Epithelial cell of proximal tubule (primary cell): ENCODE measurements around the gene ARF1. TPM values are rescaled to one million over a fixed set of nuclear protein-coding genes. Genes with fewer than 3 reads are reported as not detected.

Experiments
- DNase-seq: peaks from one replicate; pipeline ENCODE4 v3.0.0-alpha.2; 2011; ENCODE audit warnings: low read depth
- H3K4me3 ChIP-seq: 2 replicates; pipeline ENCODE4 v1.5.1; 2011; ENCODE audit warnings: low read depth, mild to moderate bottlenecking, low read length
- total RNA-seq: library from RNA; depleted of rRNA; stranded (reverse); fragments of >200 nt; gene quantifications from 2 replicates; pipeline ENCODE4 v1.2.3, GENCODE V29; 2015
- TF ChIP-seq, protein P1 (sequence below): conservative IDR thresholded peaks from 2 replicates; pipeline ENCODE4 v1.5.1; 2012; ENCODE audit warnings: low read depth, mild to moderate bottlenecking, low read length

ARF1 gene
- total RNA-seq, 1 donor from 2014 or later: 303 TPM

DNA sequence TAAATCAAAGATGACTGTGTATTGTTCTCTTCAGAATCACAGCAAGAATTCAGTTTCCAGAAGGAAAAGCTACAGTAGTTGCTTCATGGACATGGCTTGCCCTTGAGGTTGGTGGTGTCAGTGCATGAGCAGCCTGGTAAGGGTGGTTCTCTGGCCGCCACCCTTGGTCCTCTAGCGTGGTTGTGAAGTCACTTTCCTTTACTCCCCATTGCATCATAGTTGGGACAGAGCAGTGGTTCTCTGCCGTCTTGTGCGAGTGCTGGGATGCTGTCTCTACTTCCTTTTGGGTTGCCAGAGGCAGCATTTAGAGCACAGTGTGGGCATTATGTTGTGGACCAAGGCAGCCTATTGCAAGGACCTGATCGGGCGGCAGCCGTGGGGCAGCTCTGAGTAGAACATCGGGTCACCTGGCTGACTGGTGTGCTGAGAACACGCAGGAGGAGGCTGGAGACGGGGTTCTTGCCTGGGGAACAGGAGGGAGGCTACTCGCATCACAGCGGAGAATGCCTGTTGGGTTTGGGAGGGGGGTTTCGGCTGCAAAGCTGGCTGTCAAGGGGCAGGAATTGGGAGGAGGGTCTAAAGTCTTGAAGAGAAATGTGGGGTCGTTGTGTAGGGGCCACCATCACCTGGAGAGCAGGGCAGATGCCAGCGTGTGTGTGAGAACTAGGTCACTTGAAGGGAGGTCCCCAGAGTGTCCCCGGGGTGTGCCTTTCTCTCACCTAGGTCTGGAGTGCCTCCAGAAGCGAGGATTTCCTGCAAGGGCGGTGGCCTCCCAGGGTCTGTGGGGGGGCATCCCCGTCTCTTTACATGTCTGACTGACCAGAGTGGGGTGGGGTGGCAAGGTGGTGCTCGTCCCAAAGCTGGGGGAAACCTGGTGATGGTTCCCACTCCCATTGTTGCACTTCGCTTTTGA lies 6.3 kb downstream of the ARF1 start:
- TF ChIP-seq, protein P1, sequence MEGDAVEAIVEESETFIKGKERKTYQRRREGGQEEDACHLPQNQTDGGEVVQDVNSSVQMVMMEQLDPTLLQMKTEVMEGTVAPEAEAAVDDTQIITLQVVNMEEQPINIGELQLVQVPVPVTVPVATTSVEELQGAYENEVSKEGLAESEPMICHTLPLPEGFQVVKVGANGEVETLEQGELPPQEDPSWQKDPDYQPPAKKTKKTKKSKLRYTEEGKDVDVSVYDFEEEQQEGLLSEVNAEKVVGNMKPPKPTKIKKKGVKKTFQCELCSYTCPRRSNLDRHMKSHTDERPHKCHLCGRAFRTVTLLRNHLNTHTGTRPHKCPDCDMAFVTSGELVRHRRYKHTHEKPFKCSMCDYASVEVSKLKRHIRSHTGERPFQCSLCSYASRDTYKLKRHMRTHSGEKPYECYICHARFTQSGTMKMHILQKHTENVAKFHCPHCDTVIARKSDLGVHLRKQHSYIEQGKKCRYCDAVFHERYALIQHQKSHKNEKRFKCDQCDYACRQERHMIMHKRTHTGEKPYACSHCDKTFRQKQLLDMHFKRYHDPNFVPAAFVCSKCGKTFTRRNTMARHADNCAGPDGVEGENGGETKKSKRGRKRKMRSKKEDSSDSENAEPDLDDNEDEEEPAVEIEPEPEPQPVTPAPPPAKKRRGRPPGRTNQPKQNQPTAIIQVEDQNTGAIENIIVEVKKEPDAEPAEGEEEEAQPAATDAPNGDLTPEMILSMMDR: no peak
- H3K4me3 ChIP-seq: no peak overlapping the region
- DNase-seq: no peak

DNA sequence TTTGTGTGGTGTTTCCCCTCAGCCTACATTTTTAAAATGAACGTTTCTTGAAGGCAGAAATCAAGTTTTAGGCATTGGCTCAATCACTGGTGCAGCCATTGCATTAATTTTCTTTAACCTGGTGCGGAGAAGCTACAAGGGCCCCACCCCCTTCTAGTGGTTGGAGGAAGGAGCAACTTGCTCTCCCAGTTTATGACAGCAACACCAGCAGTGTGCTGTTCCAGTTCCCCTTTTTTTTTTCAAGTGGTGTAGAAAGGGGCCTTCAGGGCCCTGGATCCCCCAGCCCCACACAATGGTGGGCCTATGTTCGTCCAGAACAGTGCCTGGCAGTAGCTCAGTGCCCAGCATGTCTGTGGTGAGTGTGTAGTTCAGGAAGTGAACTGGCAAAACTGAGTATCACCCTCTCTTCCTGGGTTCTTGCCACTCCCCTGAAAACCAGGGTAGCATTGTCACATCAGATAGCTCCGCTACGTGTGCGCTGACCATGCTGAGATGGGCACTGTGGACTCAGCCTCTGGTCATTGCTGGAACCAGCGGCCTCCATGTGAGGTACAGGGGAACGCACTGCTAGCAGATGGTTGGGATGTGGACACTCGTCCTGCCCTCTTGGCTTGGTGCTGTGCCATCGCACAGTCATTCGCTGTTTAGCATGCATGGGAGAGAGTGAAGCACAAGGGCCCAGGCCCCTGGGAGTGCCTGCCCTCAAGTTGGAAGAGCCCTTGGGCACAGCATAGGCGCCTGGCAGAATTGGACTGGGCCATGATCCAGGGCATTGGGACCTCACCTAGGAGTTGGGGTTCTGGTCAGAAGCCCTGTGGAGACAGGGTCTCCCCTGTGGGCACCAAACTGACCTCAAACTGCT lies 7.2 kb downstream of the ARF1 start:
- no peak overlapping the region for H3K4me3 ChIP-seq
- DNase-seq: no peak
- TF ChIP-seq, protein P1: no peak

DNA sequence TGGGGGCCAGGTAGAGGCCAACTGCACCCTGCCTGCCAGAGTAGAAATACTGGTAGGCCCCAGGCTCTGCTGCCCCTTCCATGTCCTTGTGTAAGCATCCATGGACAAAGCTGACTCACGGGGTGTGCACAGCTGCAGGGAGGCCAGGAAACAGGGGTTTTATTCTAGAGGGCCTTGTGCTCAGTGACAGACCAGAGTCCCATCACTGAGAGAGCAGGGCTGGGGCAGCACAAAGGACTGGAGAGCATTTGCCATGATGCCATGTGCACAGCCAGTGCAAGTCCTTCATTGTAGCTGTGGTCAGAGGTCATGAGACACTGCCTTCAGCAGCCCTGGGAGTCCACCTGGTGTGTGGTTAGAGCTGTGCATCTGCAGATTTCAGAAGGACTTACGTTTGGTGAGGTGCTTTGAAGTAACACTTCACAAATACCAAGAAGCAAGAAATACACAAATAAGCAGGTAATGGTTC lies 8.1 kb downstream of the ARF1 start:
- H3K4me3 ChIP-seq: no peak overlapping the region
- no peak for DNase-seq
- TF ChIP-seq, protein P1: peak; percentile 16

DNA sequence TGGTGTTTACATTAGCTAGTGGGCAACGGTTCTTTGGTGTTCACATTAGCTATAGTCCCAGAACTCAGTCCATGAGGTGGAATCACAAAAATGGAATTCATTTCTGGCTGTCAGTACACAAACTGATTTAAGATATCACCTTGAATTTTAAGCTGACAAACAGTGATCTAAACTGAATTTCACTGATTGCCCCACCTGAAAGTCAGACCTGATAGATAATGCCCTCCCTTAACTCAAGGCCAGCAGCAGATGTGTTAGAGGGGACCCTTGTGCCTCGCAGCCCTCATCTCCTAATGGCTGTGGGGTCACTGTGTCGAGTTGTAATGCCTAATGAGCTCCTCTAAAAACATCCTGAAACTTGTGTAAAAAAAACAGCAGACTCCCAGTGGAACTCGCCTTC lies 8.6 kb downstream of the ARF1 start:
- TF ChIP-seq, protein P1: no peak
- no peak overlapping the region for H3K4me3 ChIP-seq
- no peak for DNase-seq

DNA sequence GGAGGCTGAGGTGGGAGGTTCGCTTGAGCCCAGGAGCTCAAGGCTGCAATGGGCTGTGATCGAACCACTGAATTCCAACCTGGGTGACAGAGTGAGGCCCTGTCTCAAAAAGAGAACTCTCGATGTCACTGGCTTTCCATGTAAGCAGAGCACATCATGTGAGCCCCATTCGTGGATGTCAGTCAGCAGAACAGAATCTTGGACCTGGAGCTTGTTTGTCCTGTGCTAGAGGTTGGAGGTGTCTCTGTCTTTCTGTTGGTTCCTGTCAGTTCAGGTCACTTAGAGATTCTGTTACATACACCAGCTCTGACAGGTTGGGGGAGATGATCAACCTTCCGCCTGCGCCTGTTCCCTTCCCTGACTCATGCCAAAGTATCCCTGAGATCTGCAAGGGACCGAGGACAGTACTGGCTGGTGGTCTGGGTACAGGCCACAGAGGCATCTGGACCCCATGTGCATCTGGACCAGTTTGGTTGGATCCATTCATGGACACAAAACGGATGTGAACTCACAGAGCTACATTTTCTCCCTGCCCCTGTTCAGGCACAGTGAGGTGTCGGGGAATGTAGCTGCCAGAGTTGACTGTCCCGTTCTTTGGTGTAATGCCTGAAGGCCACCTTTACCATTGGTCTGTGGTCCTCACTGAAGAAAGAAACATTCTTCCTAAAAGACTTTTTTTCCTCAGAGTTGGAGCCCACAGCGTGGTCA lies 10.0 kb downstream of the ARF1 start:
- no peak for DNase-seq
- TF ChIP-seq, protein P1: no peak
- no peak overlapping the region for H3K4me3 ChIP-seq

DNA sequence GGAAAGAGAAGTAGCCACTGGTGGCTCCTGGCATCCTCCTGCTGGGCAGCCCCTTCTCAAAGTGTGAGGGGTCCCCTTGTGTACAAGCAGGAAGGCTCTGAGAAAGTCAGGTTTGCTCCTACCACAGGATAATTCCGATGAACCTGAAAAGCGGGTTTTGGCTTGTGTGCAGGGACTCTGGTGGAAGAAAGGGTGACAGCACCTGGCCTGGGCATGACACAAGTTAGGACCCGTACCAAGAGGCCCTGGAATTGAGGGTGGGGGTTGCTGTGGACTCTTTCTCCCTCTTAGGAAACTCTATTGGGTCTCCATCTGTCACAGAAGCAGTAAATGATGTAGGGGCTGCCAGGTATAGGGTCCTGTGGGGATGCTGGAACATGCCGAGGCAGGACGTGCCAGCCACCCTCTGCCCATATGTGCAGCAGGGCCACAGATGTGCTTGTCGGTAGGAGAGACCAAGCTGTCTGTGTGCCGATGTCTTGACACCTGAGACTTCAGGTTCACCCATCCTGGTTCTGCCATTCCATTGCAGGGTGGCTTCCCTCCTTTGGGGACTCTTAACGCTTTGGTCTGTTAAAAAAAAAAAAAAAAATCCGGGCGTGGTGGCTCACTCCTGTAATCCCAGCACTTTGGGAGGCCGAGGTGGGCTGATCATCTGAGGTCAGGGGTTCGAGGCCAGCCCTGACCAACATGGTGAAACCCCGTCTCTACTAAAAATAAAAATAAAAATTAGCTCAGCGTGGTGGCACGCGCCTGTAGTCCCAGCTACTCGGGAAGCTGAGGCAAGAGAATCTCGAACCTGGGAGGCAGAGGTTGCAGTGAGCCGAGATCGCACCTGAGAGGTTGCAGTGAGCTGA lies 10.8 kb downstream of the ARF1 start:
- no peak overlapping the region for H3K4me3 ChIP-seq
- TF ChIP-seq, protein P1: no peak
- no peak for DNase-seq
